ENCODE results near the gene BCAP31.

The BCAP31 gene

DNA sequence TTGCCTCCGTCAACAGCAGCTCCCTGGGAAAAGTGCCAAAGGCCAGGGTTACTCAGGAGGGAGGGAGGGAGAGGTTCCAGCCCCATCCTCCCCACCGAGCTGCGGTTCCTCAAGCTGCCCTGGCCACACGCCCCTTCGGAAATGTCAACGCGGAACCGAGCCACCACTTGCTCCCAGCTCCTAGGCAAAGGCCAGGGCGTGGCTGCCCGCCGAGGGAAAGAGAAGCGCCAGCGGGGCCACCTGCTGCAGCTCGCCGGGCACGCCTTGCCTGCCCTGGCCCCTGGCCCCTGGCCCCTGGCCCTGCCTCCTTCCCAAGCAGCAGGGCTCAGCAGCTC lies 21.2 kb downstream of the BCAP31 start:
- TF ChIP-seq GLIS3 (CRISPR knock-in tag; IDR thresholded peaks at IDR 0.05) (no peak), ZNF8 (CRISPR knock-in tag; IDR thresholded peaks at IDR 0.05) (no peak), RARB (CRISPR knock-in tag; IDR thresholded peaks at IDR 0.05) (no peak), CSRNP3 (CRISPR knock-in tag; IDR thresholded peaks at IDR 0.05) (no peak), ZNF565 (CRISPR knock-in tag; conservative IDR thresholded peaks at IDR 0.05; ENCODE audit: low read depth) (no peak), ZNF70 (CRISPR knock-in tag; IDR thresholded peaks at IDR 0.05) (no peak), POU6F1 (CRISPR knock-in tag; IDR thresholded peaks at IDR 0.05; ENCODE audit: borderline replicate concordance, low read depth) (no peak)
- no peak for ATAC-seq

- TF ChIP-seq, protein P1, sequence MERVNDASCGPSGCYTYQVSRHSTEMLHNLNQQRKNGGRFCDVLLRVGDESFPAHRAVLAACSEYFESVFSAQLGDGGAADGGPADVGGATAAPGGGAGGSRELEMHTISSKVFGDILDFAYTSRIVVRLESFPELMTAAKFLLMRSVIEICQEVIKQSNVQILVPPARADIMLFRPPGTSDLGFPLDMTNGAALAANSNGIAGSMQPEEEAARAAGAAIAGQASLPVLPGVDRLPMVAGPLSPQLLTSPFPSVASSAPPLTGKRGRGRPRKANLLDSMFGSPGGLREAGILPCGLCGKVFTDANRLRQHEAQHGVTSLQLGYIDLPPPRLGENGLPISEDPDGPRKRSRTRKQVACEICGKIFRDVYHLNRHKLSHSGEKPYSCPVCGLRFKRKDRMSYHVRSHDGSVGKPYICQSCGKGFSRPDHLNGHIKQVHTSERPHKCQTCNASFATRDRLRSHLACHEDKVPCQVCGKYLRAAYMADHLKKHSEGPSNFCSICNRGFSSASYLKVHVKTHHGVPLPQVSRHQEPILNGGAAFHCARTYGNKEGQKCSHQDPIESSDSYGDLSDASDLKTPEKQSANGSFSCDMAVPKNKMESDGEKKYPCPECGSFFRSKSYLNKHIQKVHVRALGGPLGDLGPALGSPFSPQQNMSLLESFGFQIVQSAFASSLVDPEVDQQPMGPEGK (CRISPR knock-in tag; IDR thresholded peaks at IDR 0.05; ENCODE audit: borderline replicate concordance) = no peak
- TF ChIP-seq ARNTL (CRISPR knock-in tag; IDR thresholded peaks at IDR 0.05; ENCODE audit: borderline replicate concordance, low read depth) = no peak
- TF ChIP-seq ZNF70 (CRISPR knock-in tag; IDR thresholded peaks at IDR 0.05) = no peak
- TF ChIP-seq POU6F1 (CRISPR knock-in tag; IDR thresholded peaks at IDR 0.05; ENCODE audit: borderline replicate concordance, low read depth) = no peak
- no peak for TF ChIP-seq OSR1 (CRISPR knock-in tag; IDR thresholded peaks at IDR 0.05)
- no peak for TF ChIP-seq ZNF565 (CRISPR knock-in tag; conservative IDR thresholded peaks at IDR 0.05; ENCODE audit: low read depth)
- no peak for TF ChIP-seq CREB5 (CRISPR knock-in tag; IDR thresholded peaks at IDR 0.05; ENCODE audit: low read depth)
- no peak for TF ChIP-seq SNAI2 (CRISPR knock-in tag; IDR thresholded peaks at IDR 0.05)
- TF ChIP-seq ZC3H10 (CRISPR knock-in tag; IDR thresholded peaks at IDR 0.05) = no peak
- TF ChIP-seq ESRRG (CRISPR knock-in tag; IDR thresholded peaks at IDR 0.05) = no peak
- no peak for TF ChIP-seq TSHZ2 (CRISPR knock-in tag; IDR thresholded peaks at IDR 0.05)
- no peak for TF ChIP-seq ZFP3 (CRISPR knock-in tag; IDR thresholded peaks at IDR 0.05)
- no peak for TF ChIP-seq GLIS3 (CRISPR knock-in tag; IDR thresholded peaks at IDR 0.05)
- no peak for TF ChIP-seq RARB (CRISPR knock-in tag; IDR thresholded peaks at IDR 0.05)
- no peak for ATAC-seq
These were observed 21.7 kb downstream of the BCAP31 start for GRCh38 chrX:153702336-153703035.

GRCh38 chrX:153701706-153702105 lies 22.5 kb downstream of the BCAP31 start:
- no peak for TF ChIP-seq ARNTL (CRISPR knock-in tag; IDR thresholded peaks at IDR 0.05; ENCODE audit: borderline replicate concordance, low read depth)
- TF ChIP-seq TOX (CRISPR knock-in tag; IDR thresholded peaks at IDR 0.05; ENCODE audit: borderline replicate concordance) = no peak
- no peak for TF ChIP-seq ZNF565 (CRISPR knock-in tag; conservative IDR thresholded peaks at IDR 0.05; ENCODE audit: low read depth)
- no peak for TF ChIP-seq ESRRG (CRISPR knock-in tag; IDR thresholded peaks at IDR 0.05)
- no peak for TF ChIP-seq TSHZ2 (CRISPR knock-in tag; IDR thresholded peaks at IDR 0.05)
- TF ChIP-seq RARB (CRISPR knock-in tag; IDR thresholded peaks at IDR 0.05) = no peak
- no peak for TF ChIP-seq ZNF8 (CRISPR knock-in tag; IDR thresholded peaks at IDR 0.05)
- TF ChIP-seq OSR1 (CRISPR knock-in tag; IDR thresholded peaks at IDR 0.05) = no peak
- no peak for TF ChIP-seq TCF4 (CRISPR knock-in tag; IDR thresholded peaks at IDR 0.05; ENCODE audit: borderline replicate concordance)
- no peak for TF ChIP-seq ISL1 (CRISPR knock-in tag; IDR thresholded peaks at IDR 0.05)
- TF ChIP-seq BACH2 (CRISPR knock-in tag; IDR thresholded peaks at IDR 0.05; ENCODE audit: borderline replicate concordance) = no peak
- ATAC-seq = no peak
